AG08395 (cell line): Measurements from ENCODE around the gene HPS4.
A peak's percentile ranks its signal among the peaks of the same experiment; 100 is the strongest.

Experiments used
- DNase-seq: peaks from one replicate; pipeline ENCODE4 v3.0.0; 2012; ENCODE audit warnings: mixed read lengths, low spot score

Gene HPS4

GRCh38 chr22:26496456-26496855 lies 12.9 kb upstream of the HPS4 start:
- DNase-seq, result no peak

- no peak for DNase-seq
Observed at GRCh38 chr22:26494506-26494905, 10.9 kb upstream of the HPS4 start.

- no peak for DNase-seq
Observed at GRCh38 chr22:26492220-26492619, 8.6 kb upstream of the HPS4 start.

GRCh38 chr22:26489447-26490036 lies 6.0 kb upstream of the HPS4 start:
- DNase-seq, result no peak

GRCh38 chr22:26487996-26488395 lies 4.4 kb upstream of the HPS4 start:
- no peak for DNase-seq

- DNase-seq, result no peak
Observed at GRCh38 chr22:26486394-26486793, 2.8 kb upstream of the HPS4 start.

GRCh38 chr22:26485806-26486390 lies 2.3 kb upstream of the HPS4 start:
- no peak for DNase-seq

GRCh38 chr22:26485013-26485412 lies 1.4 kb upstream of the HPS4 start:
- DNase-seq, result no peak

- no peak for DNase-seq
Observed at GRCh38 chr22:26484360-26484706, 750 bp upstream of the HPS4 start.

- no peak for DNase-seq
Observed at GRCh38 chr22:26483043-26483438, 542 bp downstream of the HPS4 start.

GRCh38 chr22:26482161-26482560 lies 1.4 kb downstream of the HPS4 start:
- no peak for DNase-seq

GRCh38 chr22:26481694-26482093 lies 1.9 kb downstream of the HPS4 start:
- no peak for DNase-seq

GRCh38 chr22:26481112-26481693 lies 2.4 kb downstream of the HPS4 start:
- DNase-seq, result no peak

- DNase-seq, result no peak
Observed at GRCh38 chr22:26480611-26480932, 3.0 kb downstream of the HPS4 start.

GRCh38 chr22:26479792-26480610 lies 3.6 kb downstream of the HPS4 start:
- DNase-seq, result no peak

GRCh38 chr22:26479043-26479791 lies 4.4 kb downstream of the HPS4 start:
- no peak for DNase-seq

GRCh38 chr22:26477341-26477731 lies 6.2 kb downstream of the HPS4 start:
- DNase-seq, result no peak

- no peak for DNase-seq
Observed at GRCh38 chr22:26476705-26477340, 6.8 kb downstream of the HPS4 start.

- no peak for DNase-seq
Observed at GRCh38 chr22:26474682-26475081, 8.9 kb downstream of the HPS4 start.

GRCh38 chr22:26471522-26471921 lies 12.1 kb downstream of the HPS4 start:
- peak; percentile 81 for DNase-seq

GRCh38 chr22:26470807-26471206 lies 12.8 kb downstream of the HPS4 start:
- DNase-seq, result no peak

GRCh38 chr22:26466196-26466595 lies 17.4 kb downstream of the HPS4 start:
- peak; percentile 51 for DNase-seq
